ENCODE measurements around the gene SETD9. TPM values are rescaled to one million over a fixed set of nuclear protein-coding genes. Genes with fewer than 3 reads are reported as not detected.

SETD9 gene
- polyA plus RNA-seq, 3 donors, result 5.8 to 24.8 (median 7.8) TPM

GRCh38 chr5:56908942-56909293 is 478 bp upstream of the SETD9 start:
- Histone ChIP-seq H3K79me2 (ENCODE audit: insufficient read depth, low read length) (no peaks in the 10 kb centered on the region), H3K27me3 (ENCODE audit: control insufficient read depth in 2 of 2, insufficient read depth in 2 of 2, low read length in 2 of 2) (no peaks in the 10 kb centered on the region), H4K20me1 (ENCODE audit: insufficient read depth, low read length) (no peaks in the 10 kb centered on the region), H3K4me2 (replicated peaks; ENCODE audit: extremely low read depth, low read length, poor library complexity, severe bottlenecking) (peak overlapping the region; percentile 82), H3K36me3 (replicated peaks in 1 of 2; ENCODE audit: control insufficient read depth in 1 of 2, insufficient read depth in 2 of 2, low read length in 2 of 2) (no peaks in the 10 kb centered on the region), H3K9me3 (replicated peaks in 1 of 2; ENCODE audit: control insufficient read depth in 1 of 2, insufficient read depth in 1 of 2, low read length in 2 of 2) (no peaks in the 10 kb centered on the region), H2AFZ (ENCODE audit: insufficient read depth, low read depth, low read length, poor library complexity, severe bottlenecking) (peak overlapping the region; percentile 81), H3K4me1 (ENCODE audit: control insufficient read depth in 1 of 2, insufficient read depth in 2 of 2, low read length in 2 of 2) (peaks cover 15 to 24% of the 10 kb centered on the region in 2 donors), H3K4me3 (replicated peaks in 1 of 3; ENCODE audit: low read depth in 2 of 3, low read length in 3 of 3) (peak overlapping the region; percentile 67 to 94 (median 85)), H3K9ac (ENCODE audit: insufficient read depth, low read length, poor library complexity, severe bottlenecking) (peak overlapping the region; percentile 85), H3K27ac (ENCODE audit: low read depth in 1 of 2, low read length in 2 of 2) (peak overlapping the region; percentile 87 to 92)
- Mint-ChIP-seq H3K27me3 (ENCODE audit: low read depth in 3 of 3) (peaks cover 0 to 4% (median 0%) of the 10 kb centered on the region in 3 donors), H3K4me3 (peak overlapping the region; percentile 91 to 93), H3K27ac (peak overlapping the region; percentile 90 to 99 (median 96)), H3K9me3 (peaks cover 0 to 7% (median 1%) of the 10 kb centered on the region in 7 donors), H3K36me3 (peaks cover 3 to 6% of the 10 kb centered on the region in 2 donors), H3K4me1 (peaks cover 15% of the 10 kb centered on the region)
- TF ChIP-seq CTCF (IDR thresholded peaks at IDR 0.05), result no peak
- intact Hi-C loops (cut with micrococcal nuclease), result loop anchor here (2.0 to 10.0 kb wide), 4 partner anchors 46 to 1556 kb away; partner anchors contain the start of genes MIER3 (in 1 of the 2) and PLK2 (in 1 of the 2)
- 0% methylated on average over 19 of the region's 19 CpGs for WGBS (ENCODE audit: insufficient coverage)
- no peak for DNase-seq

- peaks cover 4 to 7% of the 10 kb centered on the region in 2 donors for H3K36me3 Mint-ChIP-seq
- Histone ChIP-seq H3K36me3 (replicated peaks in 1 of 2; ENCODE audit: control insufficient read depth in 1 of 2, insufficient read depth in 2 of 2, low read length in 2 of 2) (no peaks in the 10 kb centered on the region), H2AFZ (ENCODE audit: insufficient read depth, low read depth, low read length, poor library complexity, severe bottlenecking) (peak overlapping the region; percentile 95), H3K27me3 (ENCODE audit: control insufficient read depth in 2 of 2, insufficient read depth in 2 of 2, low read length in 2 of 2) (no peaks in the 10 kb centered on the region), H3K4me1 (ENCODE audit: control insufficient read depth in 1 of 2, insufficient read depth in 2 of 2, low read length in 2 of 2) (peaks cover 15 to 24% of the 10 kb centered on the region in 2 donors), H3K4me3 (replicated peaks in 1 of 3; ENCODE audit: low read depth in 2 of 3, low read length in 3 of 3) (peak overlapping the region; percentile 66 to 94 (median 85)), H3K4me2 (replicated peaks; ENCODE audit: extremely low read depth, low read length, poor library complexity, severe bottlenecking) (peak overlapping the region; percentile 82), H4K20me1 (ENCODE audit: insufficient read depth, low read length) (no peaks in the 10 kb centered on the region), H3K79me2 (ENCODE audit: insufficient read depth, low read length) (no peaks in the 10 kb centered on the region), H3K9ac (ENCODE audit: insufficient read depth, low read length, poor library complexity, severe bottlenecking) (peak overlapping the region; percentile 87), H3K27ac (ENCODE audit: low read depth in 1 of 2, low read length in 2 of 2) (peak overlapping the region; percentile 92 to 96), H3K9me3 (replicated peaks in 1 of 2; ENCODE audit: control insufficient read depth in 1 of 2, insufficient read depth in 1 of 2, low read length in 2 of 2) (no peaks in the 10 kb centered on the region)
- peak overlapping the region; percentile 91 to 93 for H3K4me3 Mint-ChIP-seq
- peaks cover 0 to 4% (median 0%) of the 10 kb centered on the region in 3 donors for H3K27me3 Mint-ChIP-seq (ENCODE audit: low read depth in 3 of 3)
- H3K4me1 Mint-ChIP-seq, result peaks cover 15% of the 10 kb centered on the region
- peak overlapping the region; percentile 90 to 99 (median 96) for H3K27ac Mint-ChIP-seq
- under 1% methylated on average over 27 of the region's 29 CpGs for WGBS (ENCODE audit: insufficient coverage)
- DNase-seq, result peak; percentile 60 to 69 (median 68)
- TF ChIP-seq CTCF (IDR thresholded peaks at IDR 0.05), result no peak
- intact Hi-C loops (cut with micrococcal nuclease), result loop anchor here in 1 of 2 donors (2.0 kb wide), 1 partner anchor 262 kb away; no protein-coding TSS in a partner anchor
- H3K9me3 Mint-ChIP-seq, result peaks cover 0 to 3% (median 0%) of the 10 kb centered on the region in 7 donors
These were observed 992 bp downstream of the SETD9 start for GRCh38 chr5:56910210-56910965.

All from CD14-positive monocyte (primary cell).